ENCODE measurements around the gene MBNL3.
"Not testable (repeated sequence)": the region's sequence is repeated elsewhere in the genome, so short reads cannot be mapped to it uniquely, and the experiment has no call there.

The MBNL3 gene

GRCh38 chrX:132474544-132475248, 14.1 kb downstream of the MBNL3 start:
- no peak for DNase-seq (ENCODE audit: low read depth in 2 of 2)

- no peak for DNase-seq (ENCODE audit: low read depth in 2 of 2)
Observed at GRCh38 chrX:132472397-132472796, 16.4 kb downstream of the MBNL3 start.

- no peak for DNase-seq (ENCODE audit: low read depth in 2 of 2)
Observed at GRCh38 chrX:132470831-132471230, 18.0 kb downstream of the MBNL3 start.

- no peak for DNase-seq (ENCODE audit: low read depth in 2 of 2)
Observed at GRCh38 chrX:132470179-132470578, 18.7 kb downstream of the MBNL3 start.

GRCh38 chrX:132468454-132468853, 20.4 kb downstream of the MBNL3 start:
- DNase-seq (ENCODE audit: low read depth in 2 of 2) = no peak

GRCh38 chrX:132467989-132468388, 20.8 kb downstream of the MBNL3 start:
- no peak for DNase-seq (ENCODE audit: low read depth in 2 of 2)

- DNase-seq (ENCODE audit: low read depth in 2 of 2) = no peak
Observed at GRCh38 chrX:132467026-132467425, 21.8 kb downstream of the MBNL3 start.

GRCh38 chrX:132463411-132463810, 25.4 kb downstream of the MBNL3 start:
- no peak for DNase-seq (ENCODE audit: low read depth in 2 of 2)

GRCh38 chrX:132461886-132462285, 27.0 kb downstream of the MBNL3 start:
- no peak for DNase-seq (ENCODE audit: low read depth in 2 of 2)

- no peak for DNase-seq (ENCODE audit: low read depth in 2 of 2)
Observed at GRCh38 chrX:132452911-132453550, 35.8 kb downstream of the MBNL3 start.

GRCh38 chrX:132445909-132446308, 42.9 kb downstream of the MBNL3 start:
- DNase-seq (ENCODE audit: low read depth in 2 of 2) = not testable (repeated sequence)

GRCh38 chrX:132444936-132445335, 43.9 kb downstream of the MBNL3 start:
- DNase-seq (ENCODE audit: low read depth in 2 of 2) = no peak

- no peak for DNase-seq (ENCODE audit: low read depth in 2 of 2)
Observed at GRCh38 chrX:132443196-132444135, 45.4 kb downstream of the MBNL3 start.

GRCh38 chrX:132442691-132443090, 46.1 kb downstream of the MBNL3 start:
- DNase-seq (ENCODE audit: low read depth in 2 of 2) = no peak

GRCh38 chrX:132435222-132435621, 53.6 kb downstream of the MBNL3 start:
- no peak for DNase-seq (ENCODE audit: low read depth in 2 of 2)

GRCh38 chrX:132433551-132433950, 55.3 kb downstream of the MBNL3 start:
- DNase-seq (ENCODE audit: low read depth in 2 of 2) = no peak

- DNase-seq (ENCODE audit: low read depth in 2 of 2) = no peak
Observed at GRCh38 chrX:132433001-132433400, 55.8 kb downstream of the MBNL3 start.

- no peak for DNase-seq (ENCODE audit: low read depth in 2 of 2)
Observed at GRCh38 chrX:132428896-132429295, 59.9 kb downstream of the MBNL3 start.

GRCh38 chrX:132426695-132427281, 62.0 kb downstream of the MBNL3 start:
- DNase-seq (ENCODE audit: low read depth in 2 of 2) = no peak

GRCh38 chrX:132425744-132426318, 63.0 kb downstream of the MBNL3 start:
- DNase-seq (ENCODE audit: low read depth in 2 of 2) = no peak

GRCh38 chrX:132423323-132423722, 65.5 kb downstream of the MBNL3 start:
- no peak for DNase-seq (ENCODE audit: low read depth in 2 of 2)

- no peak for DNase-seq (ENCODE audit: low read depth in 2 of 2)
Observed at GRCh38 chrX:132415012-132415411, 73.8 kb downstream of the MBNL3 start.
